ENCODE data around the gene VMP1.
"Not testable (repeated sequence)": the region's sequence is repeated elsewhere in the genome, so short reads cannot be mapped to it uniquely, and the experiment has no call there.

VMP1 gene

DNA sequence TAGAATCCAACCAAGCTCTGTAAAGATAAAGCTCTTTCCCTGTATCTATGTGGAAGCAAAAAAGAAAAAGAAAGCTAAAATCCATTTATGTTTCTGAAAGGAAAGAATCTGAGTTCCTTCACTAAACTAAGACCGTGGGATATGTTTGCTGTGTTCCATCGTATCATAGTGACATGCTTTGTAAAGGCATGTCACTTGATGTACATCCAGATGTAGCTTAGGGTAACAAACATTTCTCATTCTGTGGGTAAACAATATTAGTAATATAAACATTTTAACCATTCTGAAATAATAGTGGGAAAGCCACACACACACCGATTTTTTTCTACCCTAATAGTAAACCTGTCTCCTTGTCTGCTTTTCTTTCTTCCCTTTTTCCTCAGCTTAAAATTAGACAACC lies 107.2 kb downstream of the VMP1 start:
- no peak for DNase-seq

DNA sequence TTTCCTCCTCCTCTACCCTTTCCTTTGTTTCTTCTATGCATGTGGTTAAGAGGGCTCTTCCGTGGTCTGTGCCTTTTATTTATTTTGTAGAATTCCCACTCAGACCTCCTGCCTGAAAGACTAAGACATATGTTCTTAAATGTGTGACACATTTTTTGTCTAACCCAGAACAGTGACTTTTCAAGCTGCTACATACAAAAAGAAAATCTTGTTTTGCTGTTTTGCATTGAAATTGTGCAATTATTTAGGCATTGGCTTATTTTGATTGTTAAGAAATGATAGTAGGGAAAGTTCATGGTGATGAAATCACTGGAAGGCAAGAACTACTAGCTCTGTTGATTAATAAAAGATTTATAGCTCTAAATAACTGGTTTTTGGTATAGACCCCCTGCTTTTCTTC lies 108.5 kb downstream of the VMP1 start:
- no peak for DNase-seq

DNA sequence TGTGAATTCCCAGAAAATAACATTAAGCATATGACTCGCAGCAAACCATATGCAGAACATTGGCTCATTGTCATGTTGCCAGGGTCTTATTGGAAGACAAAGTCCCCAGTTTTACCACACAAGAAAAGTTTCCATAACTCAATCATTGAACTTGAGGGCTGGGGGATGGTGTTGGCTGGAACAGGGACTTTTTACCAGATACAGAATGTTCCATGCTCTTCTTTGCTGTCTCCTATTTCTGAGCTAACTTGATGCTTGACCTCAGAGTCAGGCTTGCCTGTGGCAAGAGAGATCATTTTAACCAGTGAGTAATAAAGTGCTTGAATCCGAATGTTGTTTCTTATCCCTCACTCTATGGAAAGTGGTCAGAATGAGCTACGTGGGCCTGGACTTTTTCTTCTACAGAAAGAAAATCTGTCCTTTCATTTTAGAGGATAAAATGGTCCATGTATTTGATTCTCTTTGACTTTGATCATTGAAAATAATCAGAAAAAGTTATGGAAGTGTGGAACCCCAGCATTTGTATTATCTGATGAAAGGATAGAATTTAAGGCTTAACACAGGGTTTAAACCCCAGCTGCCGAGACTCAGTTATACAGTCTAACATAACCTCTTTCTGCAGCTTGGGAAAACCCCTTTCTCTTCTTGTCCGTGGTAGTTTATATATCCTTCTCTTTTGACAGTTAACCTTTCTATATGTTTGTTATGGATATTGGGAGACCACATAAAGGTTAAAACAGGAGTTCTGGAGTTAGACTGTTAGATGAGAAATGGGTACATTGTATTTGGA lies 118.3 kb downstream of the VMP1 start:
- no peak for DNase-seq

DNA sequence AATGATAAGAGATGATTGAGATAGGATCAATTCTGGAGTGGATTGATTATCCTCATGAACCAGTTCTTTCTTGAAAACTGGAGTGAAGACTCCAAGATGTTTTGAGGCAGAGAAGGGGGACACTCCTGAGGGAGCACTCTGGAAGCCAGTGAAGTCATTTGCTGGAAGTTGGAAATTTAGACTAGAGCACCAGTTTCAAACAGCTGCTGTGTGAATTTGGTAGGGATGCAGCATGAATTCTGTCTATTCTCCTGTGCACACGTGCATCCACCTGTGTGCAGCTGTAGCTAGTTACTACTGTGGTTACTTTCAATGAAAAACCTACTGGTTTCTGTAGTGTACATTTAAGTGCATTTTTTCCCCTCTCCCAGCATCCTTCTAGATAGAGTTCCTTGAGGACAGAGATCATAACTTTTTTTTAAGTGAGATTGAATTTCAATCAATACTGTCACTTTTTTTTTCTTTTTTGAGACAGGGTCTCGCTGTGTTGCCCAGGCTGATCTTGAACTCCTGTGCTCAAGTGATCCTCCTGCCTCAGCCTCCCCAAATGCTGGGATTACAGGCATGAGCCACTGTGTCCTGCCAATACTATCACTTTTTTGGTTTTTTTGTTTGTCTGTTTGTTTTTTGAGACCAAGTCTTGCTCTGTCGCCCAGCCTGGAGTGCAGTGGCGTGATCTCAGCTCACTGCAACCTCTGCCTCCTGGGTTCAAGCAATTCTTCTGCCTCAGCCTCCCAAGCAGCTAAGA lies 119.4 kb downstream of the VMP1 start:
- no peak for DNase-seq

DNA sequence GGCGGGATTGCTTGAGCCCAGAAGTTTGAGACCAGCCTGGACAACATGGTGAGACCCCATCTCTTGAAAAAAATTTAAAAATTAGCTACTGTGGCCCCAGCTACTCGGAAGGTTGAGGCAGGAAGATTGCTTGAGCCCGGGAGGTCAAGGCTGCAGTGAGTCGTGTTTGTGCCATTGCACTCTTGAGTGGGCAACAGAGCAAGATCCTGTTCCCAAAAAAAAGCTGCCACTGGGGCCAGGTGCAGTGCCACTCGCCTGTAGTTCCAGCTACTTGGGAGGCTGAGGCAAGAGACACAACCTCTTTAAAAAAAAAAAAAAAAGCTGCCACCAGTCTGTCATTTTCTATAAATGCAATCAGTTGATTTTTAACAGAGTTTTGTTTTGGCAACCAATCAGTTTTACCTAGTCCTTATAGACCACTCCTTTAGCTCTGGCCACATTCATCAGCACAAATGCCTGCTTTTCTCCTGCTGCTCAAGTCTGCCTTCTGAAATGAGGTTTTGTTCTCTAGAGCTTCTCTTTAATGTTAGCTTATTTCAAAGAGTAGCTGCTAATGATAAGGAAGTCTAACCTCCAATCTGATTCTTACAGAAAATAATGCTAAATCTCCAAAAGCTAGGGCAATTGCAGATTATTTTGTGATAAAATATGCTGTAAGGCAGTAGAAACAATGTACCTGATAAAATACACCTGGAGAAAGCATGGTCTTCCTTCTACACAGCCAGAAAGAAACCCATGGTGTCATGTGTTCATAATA lies 120.4 kb downstream of the VMP1 start:
- no peak for DNase-seq

DNA sequence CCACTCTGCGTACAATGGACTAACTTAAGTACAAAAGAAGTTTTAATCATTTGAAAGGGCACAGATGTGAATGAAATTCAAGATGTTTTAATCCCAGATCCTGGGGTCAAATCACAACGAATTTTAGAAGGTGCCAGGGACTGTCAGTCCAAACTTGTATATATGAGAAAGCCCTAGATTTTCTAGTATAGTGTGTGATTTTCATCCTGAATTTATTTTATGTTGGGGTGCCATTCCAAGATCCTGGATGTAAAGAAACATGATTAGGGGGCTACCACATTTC lies 121.0 kb downstream of the VMP1 start:
- DNase-seq: no peak

DNA sequence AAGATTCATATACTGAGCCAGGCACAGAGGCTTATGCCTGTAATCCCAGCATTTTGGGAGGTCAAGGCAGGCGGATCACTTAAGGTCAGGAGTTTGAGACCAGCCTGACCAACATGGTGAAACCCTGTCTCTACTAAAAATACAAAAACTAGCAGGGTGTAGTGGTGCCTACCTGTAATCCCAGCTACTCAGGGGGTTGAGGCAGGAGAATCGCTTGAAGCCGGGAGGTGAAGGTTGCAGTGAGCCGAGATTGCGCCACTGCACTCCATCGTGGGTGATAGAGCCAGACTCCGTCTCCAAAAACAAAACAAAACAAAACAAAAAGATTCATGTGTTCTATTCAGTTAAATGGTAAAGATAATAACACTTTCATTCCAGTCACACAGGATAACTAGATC lies 121.4 kb downstream of the VMP1 start:
- DNase-seq: not testable (repeated sequence)

DNA sequence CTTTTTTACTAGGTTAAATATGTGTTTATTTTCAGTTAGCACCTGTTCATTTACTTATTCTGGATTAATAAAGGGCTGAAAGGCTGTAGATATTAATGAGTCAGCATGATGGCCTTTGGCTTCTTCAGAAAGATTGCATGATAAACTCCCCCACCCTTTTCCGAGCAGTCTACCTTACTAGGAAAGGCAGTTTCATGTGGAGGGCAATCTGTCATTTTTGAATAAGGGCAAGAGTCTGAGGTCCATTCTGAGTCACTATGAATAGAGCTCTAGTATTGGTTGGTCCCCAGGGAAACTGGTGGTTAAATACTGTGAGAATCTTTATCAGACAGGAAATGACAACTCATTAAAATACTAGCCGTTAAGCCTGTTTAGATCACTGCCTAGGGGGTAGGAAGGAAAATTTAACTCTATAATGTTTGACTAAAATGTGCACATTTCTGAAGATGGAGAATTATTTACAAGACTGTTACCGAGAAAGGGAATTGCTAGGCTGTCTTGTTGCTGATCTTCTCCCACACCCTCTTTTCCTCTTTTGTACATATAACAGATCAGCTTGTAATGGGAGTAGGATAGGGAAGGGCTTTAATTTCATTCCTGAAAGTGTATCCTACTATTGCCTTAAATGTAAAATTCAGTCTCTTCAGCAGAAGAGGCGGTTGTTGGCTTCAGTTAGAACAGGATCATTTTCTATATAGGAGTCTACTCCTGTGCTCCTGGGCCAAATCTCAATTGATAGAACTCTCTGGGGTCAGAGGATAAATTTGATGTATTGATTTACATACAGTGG lies 122.0 kb downstream of the VMP1 start:
- DNase-seq: peak; percentile 65

DNA sequence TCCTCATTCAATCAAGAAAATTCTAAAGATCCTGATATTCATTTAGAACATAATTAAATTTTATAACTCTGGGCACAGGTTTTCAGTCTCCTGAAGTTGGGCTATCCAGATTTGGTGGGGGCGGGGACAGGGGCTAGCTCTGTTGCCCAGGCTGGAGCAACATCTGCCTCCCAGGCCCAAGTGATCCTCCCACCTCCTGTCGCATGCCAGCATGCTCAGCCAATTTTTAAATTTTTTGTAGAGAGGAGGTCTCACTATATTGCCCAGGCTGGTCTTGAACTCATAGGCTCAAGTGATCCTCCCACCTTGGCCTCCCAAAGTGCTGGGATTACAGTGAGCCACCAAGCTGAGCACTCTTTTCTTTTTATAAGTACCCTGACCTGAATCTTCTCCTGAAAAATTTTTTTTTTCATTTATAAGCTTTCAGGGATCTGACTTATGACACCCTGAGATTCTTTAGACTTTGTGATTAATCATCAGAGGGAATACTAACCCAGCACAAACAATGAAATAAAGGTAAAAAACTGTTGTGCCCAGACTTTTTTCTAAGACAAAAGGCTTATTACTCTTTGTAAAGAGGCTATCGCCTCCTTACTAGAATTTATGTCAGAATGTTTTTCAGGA lies 122.7 kb downstream of the VMP1 start:
- DNase-seq: no peak

DNA sequence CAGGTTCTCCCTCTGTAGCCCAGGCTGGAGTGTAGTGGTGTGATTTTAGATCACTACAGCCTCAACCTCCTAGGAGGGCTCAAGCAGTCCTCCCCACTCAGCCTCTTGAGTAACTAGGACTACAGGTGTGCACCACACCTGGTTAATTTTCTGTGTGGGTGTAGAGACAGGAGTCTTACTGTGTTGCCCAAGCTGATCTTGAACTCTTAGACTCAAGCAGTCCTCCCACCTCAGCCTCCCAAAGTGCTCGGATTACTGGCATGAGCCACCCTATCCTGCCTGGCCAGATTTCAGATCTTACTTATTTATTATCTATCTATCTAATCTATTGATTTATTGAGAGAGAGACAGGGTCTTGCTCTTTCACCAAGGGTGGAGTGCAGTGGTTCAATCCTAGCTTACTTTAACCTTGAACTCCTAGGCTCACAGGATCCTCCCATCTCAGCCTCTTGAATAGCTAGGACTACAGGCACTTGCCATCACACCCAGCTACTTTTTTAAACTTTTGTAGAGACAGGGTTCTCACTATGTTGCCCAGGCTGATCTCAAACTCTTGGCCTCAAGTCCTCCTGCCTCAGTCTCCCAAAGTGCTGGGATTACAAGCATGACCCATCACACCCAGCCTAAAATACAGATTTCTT lies 123.5 kb downstream of the VMP1 start:
- no peak for DNase-seq

DNA sequence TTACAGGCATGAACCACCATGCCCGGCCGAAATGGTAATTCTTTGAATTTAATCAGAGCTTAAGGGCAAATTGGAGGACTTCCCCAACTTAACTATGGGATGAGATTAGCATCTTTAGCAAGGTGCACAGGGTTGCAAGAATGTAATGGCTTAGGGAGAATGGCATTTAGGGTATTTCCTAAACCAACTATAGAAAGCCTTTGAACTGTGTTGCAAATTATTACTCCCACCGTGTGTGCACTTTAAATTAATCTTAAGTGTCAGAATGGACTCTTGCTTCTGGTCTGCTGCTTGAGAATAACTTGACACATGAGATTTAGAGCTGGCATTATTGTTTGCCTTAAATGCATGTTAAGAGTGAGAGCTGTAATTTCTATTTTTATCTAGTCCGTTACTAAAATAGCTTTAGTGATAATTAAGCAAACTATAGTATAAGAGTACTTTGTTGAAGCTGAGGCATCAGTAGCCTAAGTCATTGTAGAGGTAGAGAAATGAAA lies 125.5 kb downstream of the VMP1 start:
- DNase-seq: no peak

DNA sequence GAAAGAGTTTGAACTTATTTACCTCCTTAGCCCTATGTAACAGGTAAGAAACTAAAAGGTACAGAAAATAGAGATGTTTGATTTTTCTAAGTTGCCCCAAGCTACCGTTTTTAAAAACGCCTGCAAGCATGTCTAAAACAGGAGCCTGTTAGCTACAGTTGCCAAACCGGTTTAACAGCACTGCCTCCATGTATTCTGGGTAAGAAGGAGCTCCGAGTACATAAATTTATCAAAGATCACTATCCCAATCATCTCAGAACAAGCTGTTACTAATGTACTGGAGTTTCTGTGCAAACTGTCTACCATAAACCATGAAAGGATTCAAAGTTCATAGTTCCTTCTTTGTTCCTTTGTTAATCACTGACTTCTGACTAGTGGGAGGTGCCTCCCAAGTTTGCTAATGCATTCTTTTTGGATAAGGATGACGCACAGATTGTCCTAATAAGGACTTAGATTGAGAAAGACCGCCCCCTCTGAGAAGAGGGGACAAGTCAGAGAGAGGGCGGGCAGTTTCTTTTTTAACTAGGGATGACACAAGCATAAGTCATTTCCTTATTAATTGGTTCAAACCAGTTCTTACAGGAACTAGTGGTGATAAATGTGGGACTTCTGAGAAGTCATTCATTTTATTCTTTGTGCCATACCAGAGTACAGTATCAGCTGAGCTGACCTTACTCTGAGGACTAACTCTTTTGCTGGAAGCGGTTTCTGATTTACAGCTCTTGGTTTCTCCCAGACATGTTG lies 130.0 kb downstream of the VMP1 start:
- peak; percentile 88 for DNase-seq

DNA sequence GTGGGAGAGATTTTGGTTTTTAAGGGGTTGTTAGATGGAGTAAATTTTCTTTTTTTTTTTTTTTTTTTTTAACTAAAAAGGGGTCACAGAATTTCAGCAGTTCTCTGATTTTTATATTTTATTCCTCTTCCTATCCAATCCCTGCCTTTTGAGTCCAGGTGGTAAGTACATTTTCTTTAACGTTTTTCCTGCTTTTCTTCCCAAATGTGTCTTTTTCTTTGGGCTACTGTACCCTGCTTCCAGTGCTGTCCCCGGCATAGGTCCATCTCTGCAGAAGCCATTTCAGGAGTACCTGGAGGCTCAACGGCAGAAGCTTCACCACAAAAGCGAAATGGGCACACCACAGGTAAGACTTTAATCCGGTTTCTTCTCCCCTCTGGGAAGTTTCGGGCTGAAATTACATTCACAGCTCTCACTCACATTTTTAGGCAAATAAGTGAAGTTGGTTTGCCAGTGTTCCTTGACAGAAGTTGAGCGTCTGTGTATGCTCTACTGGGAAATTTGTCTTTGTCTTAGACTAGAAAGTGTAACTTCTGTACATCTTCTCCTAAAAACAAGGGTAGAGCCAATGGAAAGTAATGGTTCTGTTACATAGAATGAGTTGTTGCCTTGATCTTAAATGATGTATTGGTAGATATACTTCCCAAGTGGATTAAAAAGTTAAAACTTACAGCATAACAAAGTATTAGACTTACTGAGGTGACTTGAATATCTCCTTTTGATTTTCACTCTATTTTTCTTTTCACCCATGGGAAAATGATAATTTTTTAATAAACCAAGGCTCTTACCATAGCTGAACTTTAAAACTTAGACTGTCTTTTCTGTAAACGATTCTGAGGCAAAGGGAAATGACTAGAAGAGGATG lies 130.8 kb downstream of the VMP1 start:
- DNase-seq: peak; percentile 37

DNA sequence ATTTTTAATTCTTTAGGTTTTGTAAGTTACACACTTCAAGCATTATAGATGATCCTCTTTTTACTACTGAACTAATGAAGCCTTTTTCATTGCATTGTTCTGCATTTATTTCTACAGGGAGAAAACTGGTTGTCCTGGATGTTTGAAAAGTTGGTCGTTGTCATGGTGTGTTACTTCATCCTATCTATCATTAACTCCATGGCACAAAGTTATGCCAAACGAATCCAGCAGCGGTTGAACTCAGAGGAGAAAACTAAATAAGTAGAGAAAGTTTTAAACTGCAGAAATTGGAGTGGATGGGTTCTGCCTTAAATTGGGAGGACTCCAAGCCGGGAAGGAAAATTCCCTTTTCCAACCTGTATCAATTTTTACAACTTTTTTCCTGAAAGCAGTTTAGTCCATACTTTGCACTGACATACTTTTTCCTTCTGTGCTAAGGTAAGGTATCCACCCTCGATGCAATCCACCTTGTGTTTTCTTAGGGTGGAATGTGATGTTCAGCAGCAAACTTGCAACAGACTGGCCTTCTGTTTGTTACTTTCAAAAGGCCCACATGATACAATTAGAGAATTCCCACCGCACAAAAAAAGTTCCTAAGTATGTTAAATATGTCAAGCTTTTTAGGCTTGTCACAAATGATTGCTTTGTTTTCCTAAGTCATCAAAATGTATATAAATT lies 132.3 kb downstream of the VMP1 start:
- DNase-seq: no peak

DNA sequence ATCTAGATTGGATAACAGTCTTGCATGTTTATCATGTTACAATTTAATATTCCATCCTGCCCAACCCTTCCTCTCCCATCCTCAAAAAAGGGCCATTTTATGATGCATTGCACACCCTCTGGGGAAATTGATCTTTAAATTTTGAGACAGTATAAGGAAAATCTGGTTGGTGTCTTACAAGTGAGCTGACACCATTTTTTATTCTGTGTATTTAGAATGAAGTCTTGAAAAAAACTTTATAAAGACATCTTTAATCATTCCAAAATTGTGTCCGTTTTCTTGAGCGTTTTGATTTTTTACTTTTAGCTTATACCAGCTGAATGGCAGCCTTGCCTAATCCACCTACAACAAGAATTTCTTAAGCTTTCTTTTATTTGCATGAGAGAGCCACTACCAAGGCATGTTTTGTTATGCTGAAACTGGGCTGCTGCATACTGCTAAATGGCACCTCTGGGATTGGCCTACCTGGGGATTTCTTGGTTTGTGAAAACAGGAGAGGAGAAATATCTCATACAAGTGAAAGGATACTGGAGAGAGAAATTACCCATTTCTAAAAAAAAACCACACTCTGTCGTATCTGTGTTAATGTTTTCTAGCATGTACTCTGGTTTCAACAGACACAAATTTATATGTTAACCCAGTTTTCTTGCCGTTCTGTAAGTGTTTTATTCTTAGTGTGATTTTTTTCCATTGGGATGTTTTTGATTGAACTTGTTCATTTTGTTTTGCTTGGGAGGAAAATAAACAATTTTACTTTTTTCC lies 133.1 kb downstream of the VMP1 start:
- DNase-seq: no peak

DNA sequence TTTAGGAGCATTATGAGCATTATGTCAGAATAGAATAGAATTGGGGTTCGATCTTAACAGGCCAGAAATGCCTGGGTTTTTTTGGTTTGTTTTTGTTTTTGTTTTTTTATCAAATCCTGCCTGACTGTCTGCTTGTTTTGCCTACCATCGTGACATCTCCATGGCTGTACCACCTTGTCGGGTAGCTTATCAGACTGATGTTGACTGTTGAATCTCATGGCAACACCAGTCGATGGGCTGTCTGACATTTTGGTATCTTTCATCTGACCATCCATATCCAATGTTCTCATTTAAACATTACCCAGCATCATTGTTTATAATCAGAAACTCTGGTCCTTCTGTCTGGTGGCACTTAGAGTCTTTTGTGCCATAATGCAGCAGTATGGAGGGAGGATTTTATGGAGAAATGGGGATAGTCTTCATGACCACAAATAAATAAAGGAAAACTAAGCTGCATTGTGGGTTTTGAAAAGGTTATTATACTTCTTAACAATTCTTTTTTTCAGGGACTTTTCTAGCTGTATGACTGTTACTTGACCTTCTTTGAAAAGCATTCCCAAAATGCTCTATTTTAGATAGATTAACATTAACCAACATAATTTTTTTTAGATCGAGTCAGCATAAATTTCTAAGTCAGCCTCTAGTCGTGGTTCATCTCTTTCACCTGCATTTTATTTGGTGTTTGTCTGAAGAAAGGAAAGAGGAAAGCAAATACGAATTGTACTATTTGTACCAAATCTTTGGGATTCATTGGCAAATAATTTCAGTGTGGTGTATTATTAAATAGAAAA lies 133.8 kb downstream of the VMP1 start:
- DNase-seq: peak; percentile 50

DNA sequence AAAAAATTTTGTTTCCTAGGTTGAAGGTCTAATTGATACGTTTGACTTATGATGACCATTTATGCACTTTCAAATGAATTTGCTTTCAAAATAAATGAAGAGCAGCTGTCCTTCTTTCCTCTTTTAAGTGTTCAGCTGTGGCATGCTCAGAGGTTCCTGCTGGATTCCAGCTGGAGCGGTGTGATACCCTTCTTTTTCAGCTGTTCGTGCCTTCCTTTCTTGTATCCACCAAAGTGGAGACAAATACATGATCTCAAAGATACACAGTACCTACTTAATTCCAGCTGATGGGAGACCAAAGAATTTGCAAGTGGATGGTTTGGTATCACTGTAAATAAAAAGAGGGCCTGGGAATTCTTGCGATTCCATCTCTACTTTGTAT lies 134.4 kb downstream of the VMP1 start:
- not testable (repeated sequence) for DNase-seq
